ENCODE results near the gene FOXF1.

Gene FOXF1

GRCh38 chr16:86492961-86493629 is 17.2 kb upstream of the FOXF1 start:
- no peaks in the 10 kb centered on the region for H3K4me1 ChIP-seq (ENCODE audit: low read length)
- H2AFZ ChIP-seq (ENCODE audit: low read length) = no peak overlapping the region
- no peaks in the 10 kb centered on the region for H3K9me3 ChIP-seq (replicated peaks; ENCODE audit: insufficient read depth, low read length)
- H3K9ac ChIP-seq (ENCODE audit: low read length) = no peak overlapping the region
- H3K79me2 ChIP-seq (ENCODE audit: low read length) = no peaks in the 10 kb centered on the region
- H3K4me3 ChIP-seq (ENCODE audit: low read length) = no peak overlapping the region
- no peak overlapping the region for H3K4me2 ChIP-seq (ENCODE audit: low read depth, low read length)
- H3K27me3 ChIP-seq (replicated peaks; ENCODE audit: insufficient read depth, low read length) = peaks cover 45% of the 10 kb centered on the region
- no peaks in the 10 kb centered on the region for H3K9me2 ChIP-seq (replicated peaks; ENCODE audit: insufficient read depth, low read length)
- TF ChIP-seq CTCF (IDR thresholded peaks at IDR 0.05; ENCODE audit: low read length) = no peak
- H3F3A ChIP-seq (ENCODE audit: insufficient read depth, low read length) = no peaks in the 10 kb centered on the region
- no peaks in the 10 kb centered on the region for H3K36me3 ChIP-seq (replicated peaks; ENCODE audit: insufficient read depth, low read length)
- DNase-seq = no peak
- H3K27ac ChIP-seq (ENCODE audit: low read length) = no peak overlapping the region
- H4K20me1 ChIP-seq (ENCODE audit: insufficient read depth, low read length) = no peaks in the 10 kb centered on the region

GRCh38 chr16:86494039-86494564 is 16.2 kb upstream of the FOXF1 start:
- Histone ChIP-seq H3K27me3 (replicated peaks; ENCODE audit: insufficient read depth, low read length) (peaks cover 55% of the 10 kb centered on the region), H2AFZ (ENCODE audit: low read length) (no peak overlapping the region), H3K9me3 (replicated peaks; ENCODE audit: insufficient read depth, low read length) (no peaks in the 10 kb centered on the region), H3K36me3 (replicated peaks; ENCODE audit: insufficient read depth, low read length) (no peaks in the 10 kb centered on the region), H3K4me1 (ENCODE audit: low read length) (no peaks in the 10 kb centered on the region), H3K4me3 (ENCODE audit: low read length) (no peak overlapping the region), H3F3A (ENCODE audit: insufficient read depth, low read length) (no peaks in the 10 kb centered on the region), H3K4me2 (ENCODE audit: low read depth, low read length) (no peak overlapping the region), H3K79me2 (ENCODE audit: low read length) (no peaks in the 10 kb centered on the region), H3K9ac (ENCODE audit: low read length) (no peak overlapping the region), H3K9me2 (replicated peaks; ENCODE audit: insufficient read depth, low read length) (no peaks in the 10 kb centered on the region), H4K20me1 (ENCODE audit: insufficient read depth, low read length) (no peaks in the 10 kb centered on the region), H3K27ac (ENCODE audit: low read length) (no peak overlapping the region)
- TF ChIP-seq EZH2phosphoT487 (IDR thresholded peaks at IDR 0.05; ENCODE audit: low read length) = no peak
- TF ChIP-seq EZH2 (optimal IDR thresholded peaks at IDR 0.05; ENCODE audit: low read depth, low read length) = no peak
- TF ChIP-seq CTCF (IDR thresholded peaks at IDR 0.05; ENCODE audit: low read length) = no peak
- DNase-seq = no peak

GRCh38 chr16:86494565-86495356 is 15.6 kb upstream of the FOXF1 start:
- no peak overlapping the region for H3K4me3 ChIP-seq (ENCODE audit: low read length)

More at GRCh38 chr16:86494565-86495356, 15.6 kb upstream of the FOXF1 start:
- Histone ChIP-seq H3K4me1 (ENCODE audit: low read length) (no peaks in the 10 kb centered on the region), H2AFZ (ENCODE audit: low read length) (no peak overlapping the region), H3K27me3 (replicated peaks; ENCODE audit: insufficient read depth, low read length) (peaks cover 61% of the 10 kb centered on the region), H3K9me2 (replicated peaks; ENCODE audit: insufficient read depth, low read length) (no peaks in the 10 kb centered on the region), H3K4me2 (ENCODE audit: low read depth, low read length) (no peak overlapping the region), H3K9me3 (replicated peaks; ENCODE audit: insufficient read depth, low read length) (no peaks in the 10 kb centered on the region), H3K9ac (ENCODE audit: low read length) (no peak overlapping the region), H3F3A (ENCODE audit: insufficient read depth, low read length) (no peaks in the 10 kb centered on the region), H3K79me2 (ENCODE audit: low read length) (no peaks in the 10 kb centered on the region), H3K36me3 (replicated peaks; ENCODE audit: insufficient read depth, low read length) (no peaks in the 10 kb centered on the region), H3K27ac (ENCODE audit: low read length) (no peak overlapping the region), H4K20me1 (ENCODE audit: insufficient read depth, low read length) (no peaks in the 10 kb centered on the region)
- no peak for DNase-seq
- TF ChIP-seq EZH2 (optimal IDR thresholded peaks at IDR 0.05; ENCODE audit: low read depth, low read length) (no peak), EZH2phosphoT487 (IDR thresholded peaks at IDR 0.05; ENCODE audit: low read length) (no peak)

Measured in MM.1S (cell line).